Upper lobe of right lung (tissue), 1 donor: ENCODE measurements around the gene TXNRD1. TPM values are rescaled to one million over a fixed set of nuclear protein-coding genes. Genes with fewer than 3 reads are reported as not detected.

Experiments
- ATAC-seq: fragments of 200-7000 bp; cut with Tn5 transposase; one replicate; pipeline ENCODE4 v1.9.1; 2020; ENCODE audit warnings: mild to moderate bottlenecking, moderate library complexity
- DNase-seq: peaks from one replicate; pipeline ENCODE4 v3.0.0-alpha.2; 2020
- H3K27ac ChIP-seq: fragments of 200-600 bp; one replicate; pipeline ENCODE4 v1.8.0; 2022
- H3K27me3 ChIP-seq: fragments of 200-600 bp; one replicate; pipeline ENCODE4 v1.8.0; 2022; ENCODE audit warnings: mild to moderate bottlenecking
- H3K36me3 ChIP-seq: fragments of 200-600 bp; one replicate; pipeline ENCODE4 v1.8.0; 2022
- H3K4me1 ChIP-seq: fragments of 200-600 bp; one replicate; pipeline ENCODE4 v1.8.0; 2022
- H3K4me3 ChIP-seq: fragments of 200-600 bp; one replicate; pipeline ENCODE4 v1.8.0; 2022; ENCODE audit warnings: mild to moderate bottlenecking
- H3K9me3 ChIP-seq: fragments of 200-600 bp; one replicate; pipeline ENCODE4 v1.8.0; 2022
- CTCF ChIP-seq: fragments of 200-600 bp; IDR thresholded peaks from one replicate; pipeline ENCODE4 v1.8.0; 2022; ENCODE audit warnings: antibody characterized with exemption
- intact Hi-C: fragments of 100-400 bp; cut with DNase I; formaldehyde crosslinking; loops from one replicate; pipeline ENCODE4 v1.11.0; 2022
- total RNA-seq: library from RNA; stranded (reverse); fragmentation: NEBNext Ultra II Directional; extraction: Animal tissue kit (Norgen Biotek cat#: 25700); gene quantifications from one replicate; pipeline ENCODE4 v1.2.1, GENCODE V29; 2021
- donor health status: DM: no; HTN: yes; CAD: no; lungs with severe emphysema.

The TXNRD1 gene
- total RNA-seq, 1 donor from 2014 or later = 161 TPM

GRCh38 chr12:104358353-104359003 is 142.9 kb downstream of the TXNRD1 start:
- Histone ChIP-seq H3K4me3 (no peak overlapping the region), H3K36me3 (no peaks in the 10 kb centered on the region), H3K4me1 (no peaks in the 10 kb centered on the region), H3K9me3 (no peaks in the 10 kb centered on the region), H3K27me3 (no peaks in the 10 kb centered on the region), H3K27ac (no peak overlapping the region)
- DNase-seq (peak; percentile 77), ATAC-seq (peak; percentile 93)
- intact Hi-C loops = loop anchor here (5.0 kb wide), 1 partner anchor 141 kb away; the partner anchor contains the start of gene TXNRD1
- peak; percentile 89 for TF ChIP-seq CTCF

- DNase-seq (no peak), ATAC-seq (no peak)
- no peaks in the 10 kb centered on the region for H3K27me3 ChIP-seq
- H3K4me1 ChIP-seq = no peaks in the 10 kb centered on the region
- intact Hi-C loops = loop anchor here (5.0 kb wide), 1 partner anchor 142 kb away; the partner anchor contains the start of gene TXNRD1
- no peak overlapping the region for H3K27ac ChIP-seq
- no peak overlapping the region for H3K4me3 ChIP-seq
- no peak for TF ChIP-seq CTCF
- H3K36me3 ChIP-seq = no peaks in the 10 kb centered on the region
- H3K9me3 ChIP-seq = no peaks in the 10 kb centered on the region
Observed at GRCh38 chr12:104359216-104359615, 143.6 kb downstream of the TXNRD1 start.

- Histone ChIP-seq H3K9me3 (no peaks in the 10 kb centered on the region), H3K27ac (no peak overlapping the region), H3K27me3 (no peaks in the 10 kb centered on the region), H3K36me3 (no peaks in the 10 kb centered on the region), H3K4me3 (no peak overlapping the region), H3K4me1 (no peaks in the 10 kb centered on the region)
- no peak for TF ChIP-seq CTCF
- ATAC-seq (no peak), DNase-seq (no peak)
- intact Hi-C loops = no loop called here
Observed at GRCh38 chr12:104360157-104360556, 144.6 kb downstream of the TXNRD1 start.

GRCh38 chr12:104360983-104361707 is 145.6 kb downstream of the TXNRD1 start:
- no peaks in the 10 kb centered on the region for H3K36me3 ChIP-seq
- intact Hi-C loops = no loop called here
- no peak for TF ChIP-seq CTCF
- ATAC-seq = peak; percentile 65
- H3K27me3 ChIP-seq = no peaks in the 10 kb centered on the region
- H3K9me3 ChIP-seq = no peaks in the 10 kb centered on the region
- no peak for DNase-seq
- H3K27ac ChIP-seq = no peak overlapping the region
- H3K4me3 ChIP-seq = no peak overlapping the region
- no peaks in the 10 kb centered on the region for H3K4me1 ChIP-seq

- Histone ChIP-seq H3K4me3 (no peak overlapping the region), H3K9me3 (peaks cover 6% of the 10 kb centered on the region), H3K27me3 (no peaks in the 10 kb centered on the region), H3K4me1 (no peaks in the 10 kb centered on the region), H3K36me3 (no peaks in the 10 kb centered on the region), H3K27ac (no peak overlapping the region)
- DNase-seq (no peak), ATAC-seq (no peak)
- intact Hi-C loops = no loop called here
- no peak for TF ChIP-seq CTCF
Observed at GRCh38 chr12:104365921-104366410, 150.4 kb downstream of the TXNRD1 start.
